SK-N-SH treated with all-trans-retinoic acid at 6 μM for 48 hours (cell line): Measurements from ENCODE around the gene UBE4B.

Source experiments
- CSDC2 ChIP-seq: fragments of 250-450 bp; sonication (Bioruptor Pico); IDR thresholded peaks from 2 replicates; pipeline ENCODE4 v1.5.0; 2020; ENCODE audit warnings: mild to moderate bottlenecking, moderate library complexity
- OSR1 ChIP-seq: fragments of 250-450 bp; sonication (Bioruptor Pico); IDR thresholded peaks from 2 replicates; pipeline ENCODE4 v1.8.0; 2022; ENCODE audit warnings: moderate library complexity, mild to moderate bottlenecking, inconsistent platforms
- POU6F1 ChIP-seq: fragments of 250-450 bp; sonication (Bioruptor Pico); IDR thresholded peaks from 2 replicates; pipeline ENCODE4 v1.8.0; 2021; ENCODE audit warnings: low read depth, mild to moderate bottlenecking, moderate library complexity, borderline replicate concordance
- TCF4 ChIP-seq: fragments of 250-450 bp; sonication (Bioruptor Pico); IDR thresholded peaks from 2 replicates; pipeline ENCODE4 v1.8.0; 2021; ENCODE audit warnings: mild to moderate bottlenecking, moderate library complexity, borderline replicate concordance
- TF ChIP-seq, protein P1 (sequence below): fragments of 250-450 bp; sonication (Bioruptor Pico); IDR thresholded peaks from 2 replicates; pipeline ENCODE4 v1.8.0; 2020; ENCODE audit warnings: mild to moderate bottlenecking, moderate library complexity, borderline replicate concordance

GRCh38 chr1:10212476-10212875 is 179.7 kb downstream of the UBE4B start:
- no peak for TF ChIP-seq CSDC2
- TF ChIP-seq, protein P1, sequence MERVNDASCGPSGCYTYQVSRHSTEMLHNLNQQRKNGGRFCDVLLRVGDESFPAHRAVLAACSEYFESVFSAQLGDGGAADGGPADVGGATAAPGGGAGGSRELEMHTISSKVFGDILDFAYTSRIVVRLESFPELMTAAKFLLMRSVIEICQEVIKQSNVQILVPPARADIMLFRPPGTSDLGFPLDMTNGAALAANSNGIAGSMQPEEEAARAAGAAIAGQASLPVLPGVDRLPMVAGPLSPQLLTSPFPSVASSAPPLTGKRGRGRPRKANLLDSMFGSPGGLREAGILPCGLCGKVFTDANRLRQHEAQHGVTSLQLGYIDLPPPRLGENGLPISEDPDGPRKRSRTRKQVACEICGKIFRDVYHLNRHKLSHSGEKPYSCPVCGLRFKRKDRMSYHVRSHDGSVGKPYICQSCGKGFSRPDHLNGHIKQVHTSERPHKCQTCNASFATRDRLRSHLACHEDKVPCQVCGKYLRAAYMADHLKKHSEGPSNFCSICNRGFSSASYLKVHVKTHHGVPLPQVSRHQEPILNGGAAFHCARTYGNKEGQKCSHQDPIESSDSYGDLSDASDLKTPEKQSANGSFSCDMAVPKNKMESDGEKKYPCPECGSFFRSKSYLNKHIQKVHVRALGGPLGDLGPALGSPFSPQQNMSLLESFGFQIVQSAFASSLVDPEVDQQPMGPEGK (CRISPR knock-in tag), result no peak
- no peak for TF ChIP-seq POU6F1
- TF ChIP-seq OSR1 (CRISPR knock-in tag), result no peak
- no peak for TF ChIP-seq TCF4 (CRISPR knock-in tag)
